Calu3 (cell line): ENCODE results near the gene ENPEP. TPM values are rescaled to one million over a fixed set of nuclear protein-coding genes. Genes with fewer than 3 reads are reported as not detected.

Experiments used
- BruUV-seq: library from RNA; stranded (reverse); fragments of 400-500 nt; replicated peaks from 2 replicates; lab custom pipeline; 2021; lab: Mats Ljungman, UMichigan
- CTCF ChIA-PET: fragments of 300-600 bp; sonication (Branson Sonifier 250); formaldehyde crosslinking; loops from one replicate; lab custom pipeline; 2022; ENCODE audit warnings: antibody characterized with exemption; lab: Charles Lee
- DNase-seq: peaks from one replicate; pipeline ENCODE4 v3.0.0; 2022
- H3K27ac Mint-ChIP-seq: one replicate; pipeline ENCODE4 v1.8.0; 2022; ENCODE audit warnings: mixed read lengths; ENCODE audit not compliant: unreplicated experiment
- H3K27me3 Mint-ChIP-seq: one replicate; pipeline ENCODE4 v1.8.0; 2022; ENCODE audit warnings: mixed read lengths; ENCODE audit not compliant: unreplicated experiment
- H3K36me3 Mint-ChIP-seq: one replicate; pipeline ENCODE4 v1.8.0; 2022; ENCODE audit warnings: mild to moderate bottlenecking, moderate library complexity, mixed read lengths; ENCODE audit not compliant: insufficient read depth, unreplicated experiment
- H3K4me1 Mint-ChIP-seq: one replicate; pipeline ENCODE4 v1.8.0; 2022; ENCODE audit warnings: mild to moderate bottlenecking, low read depth, mixed read lengths; ENCODE audit not compliant: unreplicated experiment
- H3K4me3 Mint-ChIP-seq: one replicate; pipeline ENCODE4 v1.8.0; 2022; ENCODE audit warnings: mild to moderate bottlenecking, low read depth, moderate library complexity, mixed read lengths; ENCODE audit not compliant: unreplicated experiment
- H3K9me3 Mint-ChIP-seq: one replicate; pipeline ENCODE4 v1.8.0; 2022; ENCODE audit warnings: low read depth, mixed read lengths; ENCODE audit not compliant: unreplicated experiment
- intact Hi-C: fragments of 100-400 bp; cut with micrococcal nuclease; formaldehyde crosslinking; loops from one replicate; pipeline ENCODE4 v1.10.0; 2022; ENCODE audit not compliant: unreplicated experiment
- total RNA-seq: library from RNA; stranded (reverse); gene quantifications from 2 replicates; pipeline ENCODE4 v1.2.3, GENCODE V29; 2022
- TF ChIP-seq, protein P1 (sequence below): fragments of 200-600 bp; IDR thresholded peaks from one replicate; pipeline ENCODE4 v1.8.0; 2022; ENCODE audit warnings: antibody characterized with exemption; ENCODE audit not compliant: unreplicated experiment

ENPEP gene
- total RNA-seq, 1 experiment from 2014 or later = not detected

DNA sequence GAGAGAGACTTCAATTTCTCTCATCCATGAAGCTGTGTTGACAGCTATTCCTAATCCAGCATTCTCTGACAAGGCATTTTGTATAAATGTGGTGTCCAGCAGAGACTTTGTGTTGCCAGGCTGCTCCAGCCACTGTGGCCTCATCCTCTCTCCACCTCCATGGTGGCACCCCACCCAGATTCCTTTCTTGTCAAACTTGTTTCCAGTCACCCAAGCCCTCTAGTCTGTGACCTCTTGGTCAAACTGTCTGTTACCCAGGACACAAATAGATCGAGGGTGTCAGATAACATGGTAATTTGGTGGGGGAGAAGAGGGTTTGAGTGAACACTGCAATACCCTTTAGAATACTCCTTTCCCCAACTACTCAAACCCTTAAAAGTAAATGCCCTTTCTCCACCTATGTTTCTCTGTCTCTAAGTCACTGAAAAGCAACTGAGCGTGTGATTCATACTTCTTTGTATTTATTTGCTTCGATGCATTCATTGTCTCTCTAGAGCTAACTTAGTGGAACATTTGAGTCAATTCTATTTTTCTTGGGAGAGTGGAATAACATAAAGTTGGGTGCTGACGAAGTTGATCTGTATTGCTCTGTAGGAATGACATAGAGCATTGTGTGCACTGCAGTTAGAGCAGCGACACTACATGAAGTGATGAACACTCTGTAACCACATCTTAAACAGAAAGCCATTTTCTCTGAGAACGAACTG is 133.2 kb downstream of the ENPEP start:
- no peak overlapping the region for H3K4me3 Mint-ChIP-seq
- H3K27me3 Mint-ChIP-seq = no peaks in the 10 kb centered on the region
- no peak overlapping the region for H3K27ac Mint-ChIP-seq
- no TSS peak for BruUV-seq
- H3K9me3 Mint-ChIP-seq = no peaks in the 10 kb centered on the region
- DNase-seq = no peak
- CTCF ChIA-PET = no interaction called here
- intact Hi-C loops = no loop called here
- TF ChIP-seq, protein P1, sequence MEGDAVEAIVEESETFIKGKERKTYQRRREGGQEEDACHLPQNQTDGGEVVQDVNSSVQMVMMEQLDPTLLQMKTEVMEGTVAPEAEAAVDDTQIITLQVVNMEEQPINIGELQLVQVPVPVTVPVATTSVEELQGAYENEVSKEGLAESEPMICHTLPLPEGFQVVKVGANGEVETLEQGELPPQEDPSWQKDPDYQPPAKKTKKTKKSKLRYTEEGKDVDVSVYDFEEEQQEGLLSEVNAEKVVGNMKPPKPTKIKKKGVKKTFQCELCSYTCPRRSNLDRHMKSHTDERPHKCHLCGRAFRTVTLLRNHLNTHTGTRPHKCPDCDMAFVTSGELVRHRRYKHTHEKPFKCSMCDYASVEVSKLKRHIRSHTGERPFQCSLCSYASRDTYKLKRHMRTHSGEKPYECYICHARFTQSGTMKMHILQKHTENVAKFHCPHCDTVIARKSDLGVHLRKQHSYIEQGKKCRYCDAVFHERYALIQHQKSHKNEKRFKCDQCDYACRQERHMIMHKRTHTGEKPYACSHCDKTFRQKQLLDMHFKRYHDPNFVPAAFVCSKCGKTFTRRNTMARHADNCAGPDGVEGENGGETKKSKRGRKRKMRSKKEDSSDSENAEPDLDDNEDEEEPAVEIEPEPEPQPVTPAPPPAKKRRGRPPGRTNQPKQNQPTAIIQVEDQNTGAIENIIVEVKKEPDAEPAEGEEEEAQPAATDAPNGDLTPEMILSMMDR = no peak
- no peaks in the 10 kb centered on the region for H3K36me3 Mint-ChIP-seq
- H3K4me1 Mint-ChIP-seq = peaks cover 18% of the 10 kb centered on the region

DNA sequence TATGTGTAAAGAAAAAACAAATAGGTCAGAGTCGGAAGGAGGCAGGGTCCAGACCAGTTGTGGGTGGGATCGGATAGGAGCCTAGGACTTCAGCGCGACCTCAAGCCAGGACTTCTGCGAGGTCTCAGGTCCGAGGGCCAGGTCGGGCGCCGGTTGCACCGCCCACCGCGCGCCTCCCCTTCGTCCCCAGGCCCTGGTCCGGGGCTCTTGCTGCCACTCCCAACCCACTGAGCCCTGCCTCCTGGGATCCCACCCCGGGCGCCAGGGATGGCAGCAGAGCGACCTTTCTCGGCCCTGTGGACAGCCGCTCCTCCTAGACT is 134.6 kb downstream of the ENPEP start:
- no peaks in the 10 kb centered on the region for H3K36me3 Mint-ChIP-seq
- intact Hi-C loops = no loop called here
- CTCF ChIA-PET = no interaction called here

DNA sequence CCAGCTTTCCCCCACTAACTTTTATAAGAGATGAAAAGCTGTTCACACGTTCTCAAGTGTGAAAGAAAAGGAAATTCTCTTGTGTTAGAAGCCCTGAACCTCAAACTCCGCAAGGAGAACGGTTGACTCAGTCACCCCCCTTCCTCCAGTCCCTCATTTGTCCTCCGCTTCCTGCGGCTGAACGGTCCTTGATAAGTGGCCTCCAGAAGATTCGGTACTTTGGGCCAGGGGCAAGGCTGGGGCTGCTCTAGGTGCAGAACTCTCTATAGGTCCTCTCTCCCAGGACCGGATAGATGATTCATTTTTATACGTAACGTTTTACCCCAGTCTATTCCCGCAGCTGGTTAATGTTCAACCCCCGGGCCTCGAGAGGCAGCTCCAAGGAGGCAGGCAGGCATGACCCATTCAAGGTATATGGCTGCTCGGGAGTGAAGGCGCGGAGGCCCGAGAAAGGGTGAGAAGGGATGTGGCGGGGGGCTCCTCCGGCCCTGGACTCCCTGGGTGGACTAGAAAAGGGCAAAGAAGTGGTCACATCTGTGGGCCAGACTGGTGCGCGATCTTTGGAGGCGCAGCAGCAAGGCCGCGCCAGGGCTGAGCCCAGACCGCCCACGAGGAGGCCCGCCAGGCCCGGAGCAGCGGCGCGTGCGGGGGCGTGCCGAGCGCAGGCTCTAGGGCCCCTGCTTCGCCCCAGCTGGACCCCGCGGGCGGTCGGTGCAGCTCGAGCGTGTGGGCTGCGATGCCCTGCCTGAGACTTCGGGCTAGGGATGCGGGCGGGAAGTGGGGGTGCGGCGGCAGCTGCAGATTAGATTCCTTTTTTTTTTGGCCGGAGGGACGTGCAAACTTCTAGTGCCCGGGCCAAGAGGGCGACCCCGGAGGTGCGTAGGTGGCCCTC is 135.2 kb downstream of the ENPEP start:
- no TSS peak for BruUV-seq
- CTCF ChIA-PET = no interaction called here

More for the DNA sequence above, 134.6 kb downstream of the ENPEP start:
- Mint-ChIP-seq H3K4me1 (peaks cover 18% of the 10 kb centered on the region), H3K9me3 (no peaks in the 10 kb centered on the region), H3K27me3 (no peaks in the 10 kb centered on the region), H3K4me3 (no peak overlapping the region), H3K27ac (no peak overlapping the region)
- no TSS peak for BruUV-seq
- no peak for DNase-seq
- TF ChIP-seq, protein P1 = no peak

DNA sequence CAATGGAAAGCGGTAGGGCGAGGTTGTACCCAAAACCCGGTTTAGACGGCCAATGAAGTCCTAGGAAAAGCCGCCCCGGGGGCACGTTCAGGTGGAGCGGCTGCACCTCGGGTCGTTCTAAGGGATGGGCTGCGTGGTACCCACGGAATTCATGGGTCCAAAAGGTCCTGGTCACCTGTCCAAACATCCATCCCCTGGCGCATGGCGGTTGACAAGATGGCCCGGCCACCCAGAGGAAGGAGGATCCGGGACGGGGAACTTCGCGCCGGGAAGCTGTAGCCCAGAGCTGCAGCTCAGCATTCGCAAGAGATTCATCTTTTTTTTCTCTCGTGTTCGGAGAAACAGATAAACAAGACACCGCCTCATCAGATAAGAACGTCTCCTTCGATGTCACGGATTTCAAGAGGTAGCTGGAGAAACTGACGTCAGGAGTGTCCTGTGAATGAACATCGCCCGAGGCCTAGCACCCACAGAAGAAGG is 136.1 kb downstream of the ENPEP start:
- CTCF ChIA-PET = no interaction called here
- intact Hi-C loops = no loop called here
- TF ChIP-seq, protein P1 = no peak
- peaks cover 18% of the 10 kb centered on the region for H3K4me1 Mint-ChIP-seq
- no TSS peak for BruUV-seq
- DNase-seq = no peak
- no peaks in the 10 kb centered on the region for H3K9me3 Mint-ChIP-seq
- H3K36me3 Mint-ChIP-seq = no peaks in the 10 kb centered on the region
- no peak overlapping the region for H3K27ac Mint-ChIP-seq
- no peaks in the 10 kb centered on the region for H3K27me3 Mint-ChIP-seq
- H3K4me3 Mint-ChIP-seq = no peak overlapping the region

More for the DNA sequence above, 135.2 kb downstream of the ENPEP start:
- intact Hi-C loops = no loop called here
- Mint-ChIP-seq H3K27ac (no peak overlapping the region), H3K9me3 (no peaks in the 10 kb centered on the region), H3K4me1 (peaks cover 18% of the 10 kb centered on the region), H3K4me3 (no peak overlapping the region), H3K27me3 (no peaks in the 10 kb centered on the region), H3K36me3 (no peaks in the 10 kb centered on the region)
- TF ChIP-seq, protein P1 = no peak
- no peak for DNase-seq
